Neuron (in vitro differentiated cells): Measurements from ENCODE around the gene AHI1.
"Not testable (repeated sequence)": the region's sequence is repeated elsewhere in the genome, so short reads cannot be mapped to it uniquely, and the experiment has no call there.

Experiments
- H2AFZ ChIP-seq: one replicate; pipeline ENCODE4 v1.6.1; 2013; ENCODE audit warnings: low read depth, mild to moderate bottlenecking, inconsistent platforms, low read length, moderate library complexity
- H3K27me3 ChIP-seq: one replicate; pipeline ENCODE4 v1.6.1; 2013; ENCODE audit warnings: low read length; ENCODE audit not compliant: insufficient read depth
- H3K36me3 ChIP-seq: one replicate; pipeline ENCODE4 v1.6.1; 2013; ENCODE audit warnings: low read length; ENCODE audit not compliant: insufficient read depth
- H3K4me1 ChIP-seq: one replicate; pipeline ENCODE4 v1.6.1; 2013; ENCODE audit warnings: low read length; ENCODE audit not compliant: insufficient read depth
- H3K4me3 ChIP-seq: 2 replicates; pipeline ENCODE4 v1.5.1; 2013; ENCODE audit warnings: mild to moderate bottlenecking, low read length, moderate library complexity
- H3K9me3 ChIP-seq: one replicate; pipeline ENCODE4 v1.6.1; 2013; ENCODE audit warnings: low read length

Gene AHI1

GRCh38 chr6:135354407-135354806, 143.1 kb downstream of the AHI1 start:
- no peak overlapping the region for H3K4me3 ChIP-seq

GRCh38 chr6:135353113-135353512, 144.4 kb downstream of the AHI1 start:
- H3K36me3 ChIP-seq = no peaks in the 10 kb centered on the region
- H3K4me3 ChIP-seq = no peak overlapping the region
- H2AFZ ChIP-seq = no peak overlapping the region
- no peaks in the 10 kb centered on the region for H3K9me3 ChIP-seq
- no peaks in the 10 kb centered on the region for H3K27me3 ChIP-seq
- H3K4me1 ChIP-seq = no peaks in the 10 kb centered on the region

More at GRCh38 chr6:135354407-135354806, 143.1 kb downstream of the AHI1 start:
- Histone ChIP-seq H3K4me1 (no peaks in the 10 kb centered on the region), H2AFZ (no peak overlapping the region), H3K36me3 (no peaks in the 10 kb centered on the region), H3K27me3 (no peaks in the 10 kb centered on the region), H3K9me3 (no peaks in the 10 kb centered on the region)

- Histone ChIP-seq H3K9me3 (no peaks in the 10 kb centered on the region), H3K36me3 (no peaks in the 10 kb centered on the region), H3K27me3 (no peaks in the 10 kb centered on the region), H3K4me1 (no peaks in the 10 kb centered on the region), H2AFZ (no peak overlapping the region), H3K4me3 (no peak overlapping the region)
Measured at GRCh38 chr6:135351635-135352034, 145.9 kb downstream of the AHI1 start.

- Histone ChIP-seq H3K4me1 (no peaks in the 10 kb centered on the region), H3K4me3 (no peak overlapping the region), H2AFZ (no peak overlapping the region), H3K9me3 (no peaks in the 10 kb centered on the region), H3K36me3 (no peaks in the 10 kb centered on the region), H3K27me3 (no peaks in the 10 kb centered on the region)
Measured at GRCh38 chr6:135347887-135348286, 149.7 kb downstream of the AHI1 start.

- Histone ChIP-seq H3K4me1 (no peaks in the 10 kb centered on the region), H2AFZ (no peak overlapping the region)
Measured at GRCh38 chr6:135346747-135347146, 150.8 kb downstream of the AHI1 start.

GRCh38 chr6:135344526-135344925, 153.0 kb downstream of the AHI1 start:
- Histone ChIP-seq H3K27me3 (no peaks in the 10 kb centered on the region), H3K36me3 (no peaks in the 10 kb centered on the region), H3K4me1 (no peaks in the 10 kb centered on the region), H3K9me3 (no peaks in the 10 kb centered on the region), H3K4me3 (no peak overlapping the region), H2AFZ (no peak overlapping the region)

More at GRCh38 chr6:135346747-135347146, 150.8 kb downstream of the AHI1 start:
- Histone ChIP-seq H3K9me3 (no peaks in the 10 kb centered on the region), H3K36me3 (no peaks in the 10 kb centered on the region), H3K27me3 (no peaks in the 10 kb centered on the region), H3K4me3 (no peak overlapping the region)

GRCh38 chr6:135339920-135340319, 157.6 kb downstream of the AHI1 start:
- H3K36me3 ChIP-seq = not testable (repeated sequence)

GRCh38 chr6:135334169-135334568, 163.4 kb downstream of the AHI1 start:
- no peaks in the 10 kb centered on the region for H3K4me1 ChIP-seq
- no peak overlapping the region for H3K4me3 ChIP-seq
- H3K36me3 ChIP-seq = no peaks in the 10 kb centered on the region
- H2AFZ ChIP-seq = no peak overlapping the region
- H3K27me3 ChIP-seq = no peaks in the 10 kb centered on the region
- H3K9me3 ChIP-seq = no peaks in the 10 kb centered on the region

More at GRCh38 chr6:135339920-135340319, 157.6 kb downstream of the AHI1 start:
- H3K9me3 ChIP-seq, H3K27me3 ChIP-seq, H2AFZ ChIP-seq, H3K4me1 ChIP-seq, H3K4me3 ChIP-seq: not testable (repeated sequence)

GRCh38 chr6:135331002-135331401, 166.5 kb downstream of the AHI1 start:
- Histone ChIP-seq H2AFZ (no peak overlapping the region), H3K27me3 (no peaks in the 10 kb centered on the region), H3K36me3 (peaks cover 3% of the 10 kb centered on the region), H3K4me3 (no peak overlapping the region), H3K9me3 (no peaks in the 10 kb centered on the region), H3K4me1 (no peaks in the 10 kb centered on the region)

GRCh38 chr6:135329851-135330803, 167.4 kb downstream of the AHI1 start:
- Histone ChIP-seq H2AFZ (no peak overlapping the region), H3K27me3 (no peaks in the 10 kb centered on the region), H3K9me3 (no peaks in the 10 kb centered on the region), H3K4me1 (no peaks in the 10 kb centered on the region), H3K36me3 (peaks cover 3% of the 10 kb centered on the region), H3K4me3 (no peak overlapping the region)

- no peaks in the 10 kb centered on the region for H3K27me3 ChIP-seq
- peaks cover 3% of the 10 kb centered on the region for H3K36me3 ChIP-seq
- H3K4me3 ChIP-seq = no peak overlapping the region
- no peaks in the 10 kb centered on the region for H3K4me1 ChIP-seq
- no peaks in the 10 kb centered on the region for H3K9me3 ChIP-seq
- no peak overlapping the region for H2AFZ ChIP-seq
Measured at GRCh38 chr6:135328136-135328535, 169.4 kb downstream of the AHI1 start.

GRCh38 chr6:135325624-135326424, 171.7 kb downstream of the AHI1 start:
- Histone ChIP-seq H3K9me3 (no peaks in the 10 kb centered on the region), H3K36me3 (peaks cover 3% of the 10 kb centered on the region), H3K27me3 (no peaks in the 10 kb centered on the region), H3K4me1 (no peaks in the 10 kb centered on the region), H2AFZ (no peak overlapping the region), H3K4me3 (no peak overlapping the region)

- no peaks in the 10 kb centered on the region for H3K9me3 ChIP-seq
Measured at GRCh38 chr6:135324531-135324930, 173.0 kb downstream of the AHI1 start.

More at GRCh38 chr6:135324531-135324930, 173.0 kb downstream of the AHI1 start:
- Histone ChIP-seq H3K36me3 (peaks cover 3% of the 10 kb centered on the region), H2AFZ (no peak overlapping the region), H3K4me3 (no peak overlapping the region), H3K27me3 (no peaks in the 10 kb centered on the region), H3K4me1 (no peaks in the 10 kb centered on the region)
